ENCODE data around the gene KLHL29. TPM values are rescaled to one million over a fixed set of nuclear protein-coding genes. Genes with fewer than 3 reads are reported as not detected.

The KLHL29 gene
- polyA plus RNA-seq, 3 donors, result 0.03 TPM; not detected in 2

- Mint-ChIP-seq H3K4me1 (no peaks in the 10 kb centered on the region), H3K4me3 (no peak overlapping the region), H3K27ac (no peak overlapping the region), H3K36me3 (no peaks in the 10 kb centered on the region), H3K9me3 (no peaks in the 10 kb centered on the region), H3K27me3 (ENCODE audit: low read depth in 3 of 3) (peaks cover 3 to 6% (median 3%) of the 10 kb centered on the region in 3 donors)
- H3K36me3 ChIP-seq (replicated peaks in 1 of 2; ENCODE audit: control insufficient read depth in 1 of 2, insufficient read depth in 2 of 2, low read length in 2 of 2), result no peaks in the 10 kb centered on the region
- H3K79me2 ChIP-seq (ENCODE audit: insufficient read depth, low read length), result no peaks in the 10 kb centered on the region
- no peaks in the 10 kb centered on the region for H3K4me1 ChIP-seq (ENCODE audit: control insufficient read depth in 1 of 2, insufficient read depth in 2 of 2, low read length in 2 of 2)
- 88% methylated on average over 5 of the region's 10 CpGs for WGBS (ENCODE audit: insufficient coverage)
- H4K20me1 ChIP-seq (ENCODE audit: insufficient read depth, low read length), result no peaks in the 10 kb centered on the region
- no peak for TF ChIP-seq CTCF (IDR thresholded peaks at IDR 0.05)
- no peak overlapping the region for H3K4me2 ChIP-seq (replicated peaks; ENCODE audit: extremely low read depth, low read length, poor library complexity, severe bottlenecking)
- no peak for DNase-seq
- no peak overlapping the region for H3K4me3 ChIP-seq (replicated peaks in 1 of 3; ENCODE audit: low read depth in 2 of 3, low read length in 3 of 3)
- H3K9me3 ChIP-seq (replicated peaks in 1 of 2; ENCODE audit: control insufficient read depth in 1 of 2, insufficient read depth in 1 of 2, low read length in 2 of 2), result no peaks in the 10 kb centered on the region
- H3K27me3 ChIP-seq (ENCODE audit: control insufficient read depth in 2 of 2, insufficient read depth in 2 of 2, low read length in 2 of 2), result no peaks in the 10 kb centered on the region
- no peak overlapping the region for H2AFZ ChIP-seq (ENCODE audit: insufficient read depth, low read depth, low read length, poor library complexity, severe bottlenecking)
- H3K27ac ChIP-seq (ENCODE audit: low read depth in 1 of 2, low read length in 2 of 2), result no peak overlapping the region
- intact Hi-C loops (cut with micrococcal nuclease), result no loop called here
- no peak overlapping the region for H3K9ac ChIP-seq (ENCODE audit: insufficient read depth, low read length, poor library complexity, severe bottlenecking)
These were observed 168.6 kb downstream of the KLHL29 start for GRCh38 chr2:23553561-23553960.

GRCh38 chr2:23554054-23554697 lies 169.2 kb downstream of the KLHL29 start:
- DNase-seq, result no peak
- Mint-ChIP-seq H3K36me3 (no peaks in the 10 kb centered on the region), H3K27ac (no peak overlapping the region), H3K9me3 (no peaks in the 10 kb centered on the region), H3K4me3 (no peak overlapping the region), H3K27me3 (ENCODE audit: low read depth in 3 of 3) (peaks cover 3 to 9% (median 3%) of the 10 kb centered on the region in 3 donors), H3K4me1 (no peaks in the 10 kb centered on the region)
- Histone ChIP-seq H3K9me3 (replicated peaks in 1 of 2; ENCODE audit: control insufficient read depth in 1 of 2, insufficient read depth in 1 of 2, low read length in 2 of 2) (no peaks in the 10 kb centered on the region), H3K4me1 (ENCODE audit: control insufficient read depth in 1 of 2, insufficient read depth in 2 of 2, low read length in 2 of 2) (no peaks in the 10 kb centered on the region), H2AFZ (ENCODE audit: insufficient read depth, low read depth, low read length, poor library complexity, severe bottlenecking) (no peak overlapping the region), H3K27me3 (ENCODE audit: control insufficient read depth in 2 of 2, insufficient read depth in 2 of 2, low read length in 2 of 2) (no peaks in the 10 kb centered on the region), H3K4me2 (replicated peaks; ENCODE audit: extremely low read depth, low read length, poor library complexity, severe bottlenecking) (no peak overlapping the region), H4K20me1 (ENCODE audit: insufficient read depth, low read length) (no peaks in the 10 kb centered on the region), H3K36me3 (replicated peaks in 1 of 2; ENCODE audit: control insufficient read depth in 1 of 2, insufficient read depth in 2 of 2, low read length in 2 of 2) (no peaks in the 10 kb centered on the region), H3K79me2 (ENCODE audit: insufficient read depth, low read length) (no peaks in the 10 kb centered on the region), H3K9ac (ENCODE audit: insufficient read depth, low read length, poor library complexity, severe bottlenecking) (no peak overlapping the region), H3K27ac (ENCODE audit: low read depth in 1 of 2, low read length in 2 of 2) (no peak overlapping the region), H3K4me3 (replicated peaks in 1 of 3; ENCODE audit: low read depth in 2 of 3, low read length in 3 of 3) (no peak overlapping the region)
- no peak for TF ChIP-seq CTCF (IDR thresholded peaks at IDR 0.05)
- intact Hi-C loops (cut with micrococcal nuclease), result no loop called here
- 90% methylated on average over 14 of the region's 24 CpGs for WGBS (ENCODE audit: insufficient coverage)
